SK-N-SH (cell line): ENCODE data around the gene NEK10.

Experiments
- EP300 ChIP-seq, 2 experiments: IDR thresholded peaks; 2 replicates each; pipeline versions ENCODE4 v1.4.0 to v1.6.1; 2012; ENCODE audit warnings: borderline replicate concordance in 1 of 2, low read depth in 1 of 2, low read length in 1 of 2
- EZH2phosphoT487 ChIP-seq: fragments of 200-600 bp; sonication (generic); IDR thresholded peaks from 2 replicates; pipeline ENCODE4 v1.6.1; 2017; ENCODE audit warnings: low read depth, mixed run types, mild to moderate bottlenecking, antibody characterized with exemption, moderate library complexity, borderline replicate concordance
- GABPA ChIP-seq: IDR thresholded peaks from 2 replicates; pipeline ENCODE4 v1.4.0; 2012; ENCODE audit warnings: low read depth, mild to moderate bottlenecking
- MXI1 ChIP-seq: IDR thresholded peaks from 2 replicates; pipeline ENCODE4 v1.6.1; 2012; ENCODE audit warnings: mild to moderate bottlenecking, low read depth, low read length, improper control_type of control experiment
- NRF1 ChIP-seq: IDR thresholded peaks from 2 replicates; pipeline ENCODE4 v1.6.1; 2012; ENCODE audit warnings: low read depth, mild to moderate bottlenecking, low read length
- REST ChIP-seq: IDR thresholded peaks from 2 replicates; pipeline ENCODE4 v1.6.1; 2012; ENCODE audit warnings: mild to moderate bottlenecking, low read depth, low read length, moderate library complexity

- TF ChIP-seq NRF1, result no peak
- no peak for TF ChIP-seq GABPA
- TF ChIP-seq REST, result no peak
- TF ChIP-seq MXI1, result no peak
- peak in 1 of 2 experiments; percentile 38; a peak in 1 of 4 replicates for TF ChIP-seq EP300 (IDR thresholded peaks at IDR 0.05; ENCODE audit: borderline replicate concordance in 1 of 2, low read depth in 1 of 2, low read length in 1 of 2)
- TF ChIP-seq EZH2phosphoT487, result no peak
Observed at GRCh38 chr3:27185231-27185989, 183.8 kb downstream of the NEK10 start.
